NCI-H774 (cell line): ENCODE measurements around the gene SPINK14.

Experiments
- DNase-seq: peaks from one replicate; lab custom pipeline; 2025; lab: John Stamatoyannopoulos, UW

Gene SPINK14, protein sequence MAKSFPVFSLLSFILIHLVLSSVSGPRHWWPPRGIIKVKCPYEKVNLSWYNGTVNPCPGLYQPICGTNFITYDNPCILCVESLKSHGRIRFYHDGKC

GRCh38 chr5:148168246-148168645 is at the start of gene SPINK14:
Gene SPINK14, plus strand, starts transcription at chr5:148168546. Its CDS starts 1,187 bp downstream, at chr5:148169733.
- no peak for DNase-seq

DNA sequence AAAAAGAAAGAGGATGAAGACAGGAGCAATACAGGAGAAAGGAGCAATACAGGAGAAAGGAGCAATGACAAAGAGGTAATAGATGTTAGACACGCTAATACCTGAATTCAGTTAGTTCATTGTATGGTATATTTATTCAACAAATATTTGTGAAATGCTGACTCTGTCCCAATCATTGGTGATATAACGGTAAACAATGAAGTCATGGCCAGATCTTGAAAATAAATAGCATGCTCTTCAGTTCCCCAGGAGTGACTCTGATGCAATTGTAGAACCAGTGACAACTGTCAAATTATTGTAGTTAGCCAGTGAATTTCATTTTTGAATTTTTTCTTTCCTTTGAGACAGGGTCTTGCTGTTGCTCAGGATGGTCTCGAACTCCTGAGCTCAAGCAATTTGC is 48.0 kb upstream of the SPINK14 start:
- no peak for DNase-seq

DNA sequence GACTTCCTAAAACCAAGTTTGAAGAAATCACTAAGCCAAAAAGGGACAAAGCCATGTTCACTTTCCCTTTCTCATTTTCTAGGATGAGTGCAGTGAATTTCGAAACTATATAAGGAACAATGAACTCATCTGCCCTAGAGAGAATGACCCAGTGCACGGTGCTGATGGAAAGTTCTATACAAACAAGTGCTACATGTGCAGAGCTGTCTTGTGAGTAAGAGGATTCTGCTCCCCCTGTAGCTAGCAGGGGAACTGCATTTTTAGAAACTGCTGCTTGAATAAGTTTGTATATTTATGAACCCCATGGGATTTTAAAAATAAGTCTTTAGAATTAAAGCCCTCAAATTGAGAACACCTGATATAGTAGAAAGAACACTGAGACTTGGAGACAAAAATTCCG is 42.7 kb upstream of the SPINK14 start:
- no peak for DNase-seq

DNA sequence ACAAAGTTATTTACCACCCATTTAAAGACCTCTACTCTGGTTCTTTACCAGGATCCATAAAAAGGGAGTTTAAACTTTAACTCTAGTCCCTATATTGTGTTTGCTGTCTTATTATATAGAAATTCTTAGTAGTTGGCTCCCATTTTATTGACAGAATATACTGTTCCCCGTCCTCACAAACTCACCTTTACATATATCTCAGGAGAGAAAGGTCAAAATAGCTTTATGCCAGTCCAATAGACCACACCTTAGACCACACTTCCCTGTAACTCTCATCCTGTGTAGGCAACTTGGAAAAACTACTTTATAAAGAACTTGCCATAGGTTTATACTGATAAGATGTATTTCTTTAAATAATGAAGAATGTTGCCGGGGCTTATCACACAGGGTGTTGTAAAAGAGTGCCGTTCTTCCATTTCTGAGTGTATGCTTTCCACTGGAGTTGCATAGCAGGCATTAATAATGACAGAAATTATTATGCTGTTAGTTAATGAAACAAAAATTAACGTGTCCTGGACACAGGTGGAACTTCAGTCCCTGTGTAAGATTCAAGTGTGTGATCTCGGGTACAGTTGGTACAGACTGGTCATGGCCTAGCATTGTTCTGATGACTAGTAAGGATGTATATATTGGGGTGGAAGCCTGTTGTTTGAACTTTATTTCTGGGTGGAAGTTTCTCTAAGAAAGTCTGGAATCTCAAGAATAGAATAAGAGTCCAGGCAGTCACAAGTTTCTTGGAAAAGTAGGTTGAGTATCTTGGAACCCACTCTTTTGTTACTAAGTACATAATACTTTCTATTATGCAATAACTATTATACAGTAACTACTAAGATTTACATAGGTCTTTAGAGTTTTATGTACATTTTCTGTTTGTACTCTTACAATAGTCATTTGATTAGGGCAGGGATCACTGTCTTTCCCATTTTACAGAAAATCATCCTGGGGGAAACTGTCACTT is 33.0 kb upstream of the SPINK14 start:
- no peak for DNase-seq

- no peak for DNase-seq
Measured at GRCh38 chr5:148140846-148141245, 27.5 kb upstream of the SPINK14 start.

GRCh38 chr5:148141645-148142044 is 26.7 kb upstream of the SPINK14 start:
- no peak for DNase-seq

DNA sequence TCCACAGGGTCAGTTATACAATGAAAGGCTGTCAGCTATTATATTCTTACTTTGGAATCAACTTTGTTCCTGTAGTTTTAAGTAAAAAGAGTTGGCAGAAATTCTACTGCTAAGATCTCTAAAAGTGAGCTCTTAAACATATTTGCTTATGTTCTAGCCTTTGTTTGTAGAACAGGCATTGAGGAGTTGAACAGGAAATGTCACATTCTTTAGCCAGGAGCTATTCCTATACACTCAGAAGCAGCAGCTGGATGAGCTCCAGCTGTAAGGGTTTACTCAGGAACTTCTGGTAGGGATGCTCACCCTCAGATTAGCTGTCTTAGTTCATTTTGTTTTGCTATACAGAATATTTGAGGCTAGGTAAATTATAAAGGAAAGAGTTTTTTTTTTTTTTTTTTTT is 22.4 kb upstream of the SPINK14 start:
- DNase-seq, result peak; percentile 26

DNA sequence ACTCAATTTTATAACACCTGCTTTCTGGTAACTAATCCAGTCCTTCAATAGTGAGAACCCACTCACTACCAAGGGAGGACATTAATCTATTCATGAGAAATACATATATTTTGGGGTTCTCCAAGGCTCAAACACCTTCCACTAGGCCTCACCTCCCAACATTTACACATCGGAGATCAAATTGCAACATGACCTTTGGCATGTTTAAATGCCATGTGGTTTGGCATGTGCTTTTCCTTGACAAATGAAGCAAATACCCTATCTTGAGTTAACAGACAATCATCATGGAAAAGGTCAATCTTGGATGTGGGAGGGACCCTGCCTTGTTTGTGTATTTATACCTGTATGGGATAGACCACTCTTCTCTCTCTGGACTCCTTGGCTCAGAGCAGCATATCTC is 21.9 kb upstream of the SPINK14 start:
- no peak for DNase-seq

DNA sequence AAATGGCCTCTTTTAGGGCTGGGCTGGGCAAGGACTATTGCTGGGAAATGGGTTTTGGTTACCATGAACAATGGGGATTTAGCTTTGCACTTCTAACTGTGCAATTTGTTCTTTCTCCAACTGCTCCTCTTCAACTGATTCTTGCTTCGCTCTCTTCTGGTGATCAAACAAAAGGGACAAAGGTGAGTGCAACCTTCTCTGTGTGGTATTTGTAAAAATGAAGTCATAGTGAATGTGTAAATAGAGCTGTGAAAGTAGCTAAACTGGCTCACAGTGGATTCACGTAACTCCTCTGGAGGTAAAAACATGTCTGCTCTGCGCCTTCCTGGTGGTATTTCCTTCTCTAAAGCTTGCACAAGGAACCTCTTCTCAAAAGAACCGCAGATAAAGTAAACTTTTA is 20.9 kb upstream of the SPINK14 start:
- peak; percentile 65 for DNase-seq

DNA sequence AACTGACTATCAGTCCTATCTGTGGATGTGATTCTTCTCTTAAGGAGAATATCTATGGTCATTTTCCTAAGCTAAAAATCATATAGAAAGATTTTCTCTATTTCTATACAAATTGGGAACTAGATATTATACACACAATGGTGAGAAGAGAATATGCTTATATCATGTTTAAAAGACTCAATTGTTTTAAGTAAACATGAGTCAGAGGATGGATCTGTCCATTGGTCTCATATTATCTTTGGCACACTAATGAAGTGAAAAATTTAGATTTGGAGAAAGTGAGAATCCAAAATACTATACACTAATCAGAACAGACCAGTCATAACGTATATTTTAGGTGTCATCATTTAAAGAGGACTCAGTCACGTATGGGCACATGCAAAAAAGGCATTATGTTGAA is 16.5 kb upstream of the SPINK14 start:
- no peak for DNase-seq

GRCh38 chr5:148152781-148153180 is 15.6 kb upstream of the SPINK14 start:
- DNase-seq, result no peak

- DNase-seq, result no peak
Measured at GRCh38 chr5:148156609-148157008, 11.7 kb upstream of the SPINK14 start.

DNA sequence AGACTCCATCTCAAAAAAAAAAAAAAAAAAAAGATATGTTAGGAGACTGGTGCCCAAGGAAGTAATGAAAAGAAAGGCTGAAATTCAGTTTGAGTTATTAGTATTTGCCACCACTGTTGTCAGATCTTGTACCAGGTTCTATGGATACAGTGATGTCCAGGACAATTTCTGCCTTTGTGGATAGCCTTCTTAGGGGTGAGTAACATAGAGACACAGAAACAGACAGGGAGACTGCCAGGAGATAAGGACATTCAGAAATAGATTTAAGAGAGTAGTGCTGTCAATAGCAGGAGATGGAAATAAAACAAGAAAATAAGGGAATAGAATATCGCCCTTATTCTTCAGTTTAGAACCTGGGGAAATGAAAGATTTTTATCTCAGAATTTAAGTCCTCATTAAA is 6.3 kb upstream of the SPINK14 start:
- no peak for DNase-seq

DNA sequence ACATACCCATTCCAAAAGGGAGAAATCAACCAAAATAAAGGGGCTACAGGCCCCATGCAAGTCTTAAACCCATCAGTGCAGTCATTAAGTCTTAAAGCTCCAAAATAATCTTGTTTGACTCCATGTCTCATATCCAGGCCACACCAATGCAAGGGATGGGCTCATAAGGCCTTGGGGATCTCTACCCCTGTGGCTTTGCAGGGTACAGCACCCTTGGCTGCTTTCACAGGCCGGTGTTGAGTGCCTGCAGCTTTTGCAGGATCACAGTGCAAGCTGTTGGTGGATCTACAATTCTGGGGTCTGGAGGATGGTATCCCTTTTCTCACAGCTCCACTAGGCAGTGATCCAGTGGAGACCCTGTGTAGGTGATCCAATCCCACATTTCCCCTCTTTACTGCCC is 5.0 kb upstream of the SPINK14 start:
- no peak for DNase-seq

- DNase-seq, result no peak
Measured at GRCh38 chr5:148166550-148167283, 1.6 kb upstream of the SPINK14 start.

DNA sequence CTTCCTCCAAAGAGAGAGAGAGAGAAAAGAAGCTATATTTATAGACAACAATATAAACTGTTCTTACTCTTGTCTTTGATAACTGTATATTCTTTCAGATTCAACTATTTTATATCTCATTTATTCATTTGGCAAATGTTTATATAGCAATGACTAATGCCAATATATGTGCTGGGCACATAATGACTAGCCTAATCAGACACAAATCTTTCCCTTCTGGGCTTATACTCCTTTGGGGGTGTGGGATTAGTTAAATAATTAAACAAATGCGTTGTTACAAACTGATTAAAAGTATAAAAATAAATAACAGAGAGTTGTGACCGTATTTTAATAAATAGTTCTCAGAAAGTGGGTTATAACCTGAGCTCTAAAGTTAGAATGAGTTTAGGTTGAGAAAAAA is 4.0 kb downstream of the SPINK14 start:
- no peak for DNase-seq

- no peak for DNase-seq
Measured at GRCh38 chr5:148176480-148176879, 8.1 kb downstream of the SPINK14 start.

- DNase-seq, result no peak
Measured at GRCh38 chr5:148177207-148177606, 8.9 kb downstream of the SPINK14 start.

DNA sequence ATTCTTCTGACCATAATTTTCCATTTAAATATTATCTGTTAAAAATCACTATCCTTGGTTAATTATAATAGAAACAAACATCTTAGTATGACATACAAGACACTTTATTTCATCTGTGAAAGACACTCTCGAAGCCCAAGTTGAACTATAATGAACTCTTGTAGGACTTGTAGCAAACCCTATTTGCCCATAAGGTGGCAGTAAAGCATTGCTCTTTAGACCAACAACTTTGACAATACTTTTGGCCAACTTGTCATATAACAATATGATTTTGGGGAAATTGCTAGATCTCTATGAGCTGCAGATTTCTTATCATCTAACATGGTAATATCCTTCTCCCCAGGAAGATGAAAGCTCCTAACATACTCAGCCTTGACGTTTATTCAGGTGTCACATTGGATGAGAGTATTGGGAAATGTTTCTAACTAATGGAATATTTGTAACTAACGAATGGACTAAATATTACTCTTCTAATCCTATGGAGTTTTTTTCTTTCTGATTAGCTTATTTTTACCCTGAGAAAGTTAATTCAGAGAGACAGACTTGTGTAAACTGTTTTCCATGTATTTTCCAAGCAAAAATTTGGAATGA is 11.0 kb downstream of the SPINK14 start:
- DNase-seq, result peak; percentile 51

GRCh38 chr5:148186248-148187003 is 18.1 kb downstream of the SPINK14 start:
- DNase-seq, result no peak

DNA sequence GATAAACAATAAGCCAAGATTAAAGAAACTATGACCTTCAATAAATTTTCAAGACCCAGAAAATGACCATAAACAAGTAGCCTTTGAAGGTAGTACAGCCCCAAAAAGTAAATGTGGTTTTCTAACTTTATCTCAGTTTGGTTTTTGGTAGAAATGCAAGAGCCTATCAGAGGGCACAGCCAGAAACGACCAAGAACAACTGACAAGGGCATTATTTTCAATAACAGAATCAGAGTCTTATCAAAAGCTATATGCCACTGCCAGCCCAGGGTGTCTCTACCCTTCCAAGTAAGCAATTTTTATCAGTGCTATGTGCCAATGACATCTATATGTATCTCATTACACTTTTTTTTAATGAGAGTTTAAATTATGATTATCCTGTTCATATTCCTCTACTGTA is 22.7 kb downstream of the SPINK14 start:
- no peak for DNase-seq

- no peak for DNase-seq
Measured at GRCh38 chr5:148193202-148193601, 24.9 kb downstream of the SPINK14 start.
